BE2C (cell line): ENCODE data around the gene TRERF1.
"Not testable (repeated sequence)": the region's sequence is repeated elsewhere in the genome, so short reads cannot be mapped to it uniquely, and the experiment has no call there.

Experiments used
- DNase-seq: peaks from one replicate; pipeline ENCODE4 v3.0.0-alpha.2; 2020
- H3K27me3 ChIP-seq: fragments of 250-450 bp; sonication (Bioruptor Pico); 2 replicates; pipeline ENCODE4 v1.5.1; 2020; ENCODE audit warnings: mild to moderate bottlenecking
- H3K36me3 ChIP-seq: fragments of 250-450 bp; sonication (Bioruptor Pico); 2 replicates; pipeline ENCODE4 v1.5.1; 2020; ENCODE audit warnings: mild to moderate bottlenecking
- H3K4me1 ChIP-seq: fragments of 250-450 bp; sonication (Bioruptor Pico); 2 replicates; pipeline ENCODE4 v1.5.1; 2020
- H3K4me3 ChIP-seq: 2 replicates; pipeline ENCODE4 v1.5.1; 2011; ENCODE audit warnings: low read depth, low read length
- H3K9me3 ChIP-seq: fragments of 250-450 bp; sonication (Bioruptor Pico); 2 replicates; pipeline ENCODE4 v1.5.1; 2020
- TF ChIP-seq, protein P1 (sequence below): IDR thresholded peaks from 2 replicates; pipeline ENCODE4 v1.5.1; 2012; ENCODE audit warnings: mild to moderate bottlenecking, low read depth, low read length

The TRERF1 gene

DNA sequence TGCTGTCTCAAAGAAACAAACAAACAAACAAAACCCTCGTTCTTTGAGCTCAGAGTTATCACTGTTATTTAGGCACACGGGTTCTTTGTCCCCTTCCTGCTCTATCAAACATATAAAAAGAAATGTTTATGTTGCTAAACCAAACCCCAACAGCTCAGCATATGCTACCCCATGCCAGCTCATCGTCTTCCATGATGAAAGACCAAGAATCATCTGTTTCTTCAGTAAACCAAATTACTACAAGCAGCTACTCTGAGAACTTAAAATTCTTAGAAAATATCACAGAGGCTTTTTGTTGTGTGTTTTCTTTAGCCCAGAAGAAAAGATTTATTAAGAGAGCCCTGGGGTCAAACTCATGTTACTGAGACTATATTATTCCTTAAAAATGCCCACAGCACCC, 4.7 kb downstream of the TRERF1 start:
- H3K9me3 ChIP-seq, result no peaks in the 10 kb centered on the region
- no peak for DNase-seq
- H3K27me3 ChIP-seq, result no peaks in the 10 kb centered on the region
- H3K36me3 ChIP-seq, result no peaks in the 10 kb centered on the region; the same call in 1 of the 2 replicates
- TF ChIP-seq, protein P1, sequence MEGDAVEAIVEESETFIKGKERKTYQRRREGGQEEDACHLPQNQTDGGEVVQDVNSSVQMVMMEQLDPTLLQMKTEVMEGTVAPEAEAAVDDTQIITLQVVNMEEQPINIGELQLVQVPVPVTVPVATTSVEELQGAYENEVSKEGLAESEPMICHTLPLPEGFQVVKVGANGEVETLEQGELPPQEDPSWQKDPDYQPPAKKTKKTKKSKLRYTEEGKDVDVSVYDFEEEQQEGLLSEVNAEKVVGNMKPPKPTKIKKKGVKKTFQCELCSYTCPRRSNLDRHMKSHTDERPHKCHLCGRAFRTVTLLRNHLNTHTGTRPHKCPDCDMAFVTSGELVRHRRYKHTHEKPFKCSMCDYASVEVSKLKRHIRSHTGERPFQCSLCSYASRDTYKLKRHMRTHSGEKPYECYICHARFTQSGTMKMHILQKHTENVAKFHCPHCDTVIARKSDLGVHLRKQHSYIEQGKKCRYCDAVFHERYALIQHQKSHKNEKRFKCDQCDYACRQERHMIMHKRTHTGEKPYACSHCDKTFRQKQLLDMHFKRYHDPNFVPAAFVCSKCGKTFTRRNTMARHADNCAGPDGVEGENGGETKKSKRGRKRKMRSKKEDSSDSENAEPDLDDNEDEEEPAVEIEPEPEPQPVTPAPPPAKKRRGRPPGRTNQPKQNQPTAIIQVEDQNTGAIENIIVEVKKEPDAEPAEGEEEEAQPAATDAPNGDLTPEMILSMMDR, result no peak
- H3K4me3 ChIP-seq, result no peak overlapping the region
- peaks cover under 1% of the 10 kb centered on the region; the same call in 1 of the 2 replicates for H3K4me1 ChIP-seq

DNA sequence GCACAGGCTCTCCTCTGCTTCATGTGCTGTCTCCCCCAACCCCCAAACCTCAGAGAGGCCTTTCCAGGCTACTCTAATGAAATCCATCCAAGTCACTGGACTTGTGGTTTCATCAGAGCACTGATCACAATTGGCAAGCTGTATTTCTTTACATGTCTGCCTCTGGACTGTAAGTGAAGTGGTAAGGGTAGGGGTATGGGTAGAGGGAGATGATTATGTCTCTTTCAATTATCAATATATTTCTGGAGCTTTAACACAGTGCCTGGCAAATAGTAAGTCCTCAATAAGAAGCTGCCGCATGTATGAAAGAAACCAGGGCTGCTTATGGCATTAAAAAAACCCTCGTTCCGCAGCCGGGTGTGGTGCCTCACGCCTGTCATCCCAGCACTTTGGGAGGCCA, 5.4 kb downstream of the TRERF1 start:
- no peaks in the 10 kb centered on the region; the same call in 1 of the 2 replicates for H3K36me3 ChIP-seq
- H3K4me3 ChIP-seq, result no peak overlapping the region
- H3K4me1 ChIP-seq, result peaks cover 5% of the 10 kb centered on the region; the same call in 1 of the 2 replicates
- H3K27me3 ChIP-seq, result no peaks in the 10 kb centered on the region
- DNase-seq, result no peak
- TF ChIP-seq, protein P1, result no peak
- H3K9me3 ChIP-seq, result no peaks in the 10 kb centered on the region

- H3K36me3 ChIP-seq, DNase-seq, H3K27me3 ChIP-seq, H3K9me3 ChIP-seq, H3K4me3 ChIP-seq, H3K4me1 ChIP-seq: not testable (repeated sequence)
Observed at GRCh38 chr6:42445955-42446354, 5.8 kb downstream of the TRERF1 start.

- TF ChIP-seq, protein P1, result no peak
- H3K4me1 ChIP-seq, result peaks cover 13% of the 10 kb centered on the region
- H3K9me3 ChIP-seq, result no peaks in the 10 kb centered on the region
- DNase-seq, result no peak
- H3K36me3 ChIP-seq, result no peaks in the 10 kb centered on the region; the same call in 1 of the 2 replicates
- no peaks in the 10 kb centered on the region for H3K27me3 ChIP-seq
- no peak overlapping the region for H3K4me3 ChIP-seq
Observed at GRCh38 chr6:42443312-42444060, 8.2 kb downstream of the TRERF1 start.

GRCh38 chr6:42441697-42442081, 10.0 kb downstream of the TRERF1 start:
- no peak for DNase-seq
- TF ChIP-seq, protein P1, result no peak
- H3K27me3 ChIP-seq, result no peaks in the 10 kb centered on the region
- no peak overlapping the region for H3K4me3 ChIP-seq
- no peaks in the 10 kb centered on the region for H3K9me3 ChIP-seq
- peaks cover 13% of the 10 kb centered on the region for H3K4me1 ChIP-seq
- H3K36me3 ChIP-seq, result no peaks in the 10 kb centered on the region; the same call in 1 of the 2 replicates

DNA sequence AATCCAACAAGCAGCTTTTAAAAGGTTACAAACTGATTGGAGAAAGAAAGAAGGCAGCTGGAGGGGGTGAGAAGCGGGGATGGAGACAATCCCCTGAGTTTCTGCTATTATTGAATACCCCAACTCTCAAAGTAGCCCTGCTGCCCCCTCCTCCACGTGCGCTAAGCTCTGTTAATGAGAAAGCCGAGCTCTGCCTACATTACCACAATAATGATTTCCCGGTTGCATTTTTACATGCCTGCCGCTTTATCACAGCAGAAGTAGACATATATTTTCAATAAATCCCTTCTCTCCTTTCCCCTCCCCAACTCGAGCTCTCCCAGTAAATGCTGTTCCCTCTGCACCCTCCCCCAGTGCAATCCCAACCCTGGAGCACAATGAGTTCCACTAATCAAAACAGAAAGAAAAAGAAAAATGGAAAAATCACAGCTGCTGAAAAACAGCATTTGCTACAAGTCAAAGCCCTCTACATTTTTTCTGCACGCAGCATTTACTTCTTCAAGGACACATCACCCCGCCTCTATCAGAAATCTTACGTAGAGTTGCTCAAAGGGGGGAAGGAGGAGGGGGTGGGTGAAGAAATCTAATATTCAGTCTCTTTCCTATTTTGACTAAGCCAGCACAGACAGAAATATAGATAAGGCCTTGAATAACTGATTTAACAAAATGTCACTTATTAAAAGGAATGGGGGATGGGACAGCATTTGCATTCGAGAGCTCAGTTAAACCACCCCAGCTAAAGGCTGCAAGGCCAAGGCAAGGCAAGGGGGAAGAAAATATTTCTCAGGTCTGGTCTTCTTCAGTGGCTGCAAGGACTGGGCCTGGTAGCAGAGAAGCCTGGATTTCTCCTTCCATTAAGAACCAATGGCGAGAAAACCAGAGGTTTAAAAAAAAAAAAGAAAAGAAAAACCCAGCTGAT, 10.7 kb downstream of the TRERF1 start:
- TF ChIP-seq, protein P1, result no peak
- Histone ChIP-seq H3K36me3 (no peaks in the 10 kb centered on the region; the same call in 1 of the 2 replicates), H3K27me3 (no peaks in the 10 kb centered on the region), H3K9me3 (no peaks in the 10 kb centered on the region), H3K4me1 (peaks cover 13% of the 10 kb centered on the region), H3K4me3 (no peak overlapping the region)
- DNase-seq, result no peak
